ENCODE measurements around the gene CASK. TPM values are rescaled to one million over a fixed set of nuclear protein-coding genes. Genes with fewer than 3 reads are reported as not detected.

The CASK gene
- total and polyA plus RNA-seq, 2 of the 13 experiments (the other 11 are each of a cell fraction or from before 2014, with no cell fraction given): 14.5 to 16.0 TPM

DNA sequence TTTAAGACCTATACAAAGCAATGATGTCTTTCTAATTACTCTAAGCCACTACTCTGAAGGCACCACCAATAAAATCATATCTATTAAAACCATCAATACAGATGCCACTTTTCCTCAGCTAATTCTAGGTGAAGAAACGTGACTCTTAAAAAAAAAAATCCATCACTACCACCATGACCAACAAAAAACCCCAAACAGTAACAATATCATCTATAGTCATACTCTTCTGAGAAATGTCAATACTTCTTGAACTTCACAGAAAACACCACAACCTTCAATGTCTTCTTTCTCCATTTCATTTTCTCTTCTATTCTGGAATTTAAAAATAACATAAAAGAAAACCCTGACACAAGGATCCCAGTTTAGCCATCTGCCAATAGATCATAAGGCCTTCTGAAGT lies 35.7 kb downstream of the CASK start:
- POLR2A ChIA-PET: no interaction called here
- in situ Hi-C loops (cut with HindIII; ENCODE audit: extremely low pct_ligation_motif_present, low pct_unique_long_range_greater_than_20kb): no loop called here

More for the DNA sequence above, 35.7 kb downstream of the CASK start:
- Histone ChIP-seq H3K36me3 (replicated peaks in 1 of 2; ENCODE audit: control insufficient read depth in 1 of 2, insufficient read depth in 2 of 2, low read length in 2 of 2) (no peaks in the 10 kb centered on the region), H3K27ac (ENCODE audit: extremely low read length, insufficient read depth, low read length) (no peak overlapping the region), H3K79me2 (ENCODE audit: insufficient read depth, low read length) (peaks cover 5% of the 10 kb centered on the region), H3K9ac (ENCODE audit: insufficient read depth, low read depth, low read length) (no peak overlapping the region), H2AFZ (ENCODE audit: low read length) (no peak overlapping the region), H4K20me1 (ENCODE audit: insufficient read depth, low read length) (no peaks in the 10 kb centered on the region), H3K4me2 (ENCODE audit: low read depth, low read length) (no peak overlapping the region), H3K4me3 (replicated peaks in 1 of 3; ENCODE audit: insufficient read depth in 1 of 3, low read depth in 2 of 3, low read length in 3 of 3) (no peak overlapping the region), H3K4me1 (ENCODE audit: insufficient read depth, low read length) (peaks cover 16% of the 10 kb centered on the region; the same call in 1 of the 2 replicates), H3K9me3 (ENCODE audit: low read length) (no peaks in the 10 kb centered on the region), H3K27me3 (ENCODE audit: control insufficient read depth in 1 of 2, insufficient read depth in 2 of 2, low read length in 2 of 2) (no peaks in the 10 kb centered on the region)
- BruUV-seq (replicated peaks): no TSS peak
- CTCF ChIA-PET (ENCODE audit: low intra/inter-chr PET ratio, low total read pairs): no interaction called here
- ATAC-seq (no peak), FAIRE-seq (no peak), DNase-seq (ENCODE audit: low spot score) (no peak)
- no peak for TF ChIP-seq RARG (CRISPR knock-in tag; IDR thresholded peaks at IDR 0.05; ENCODE audit: low read depth)
- no peak for TF ChIP-seq ZNF160 (CRISPR knock-in tag; IDR thresholded peaks at IDR 0.05)
- TF ChIP-seq, protein P1, sequence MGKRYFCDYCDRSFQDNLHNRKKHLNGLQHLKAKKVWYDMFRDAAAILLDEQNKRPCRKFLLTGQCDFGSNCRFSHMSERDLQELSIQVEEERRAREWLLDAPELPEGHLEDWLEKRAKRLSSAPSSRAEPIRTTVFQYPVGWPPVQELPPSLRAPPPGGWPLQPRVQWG (CRISPR knock-in tag; IDR thresholded peaks at IDR 0.05; ENCODE audit: borderline replicate concordance, low read depth): no peak
- TF ChIP-seq, protein P2, sequence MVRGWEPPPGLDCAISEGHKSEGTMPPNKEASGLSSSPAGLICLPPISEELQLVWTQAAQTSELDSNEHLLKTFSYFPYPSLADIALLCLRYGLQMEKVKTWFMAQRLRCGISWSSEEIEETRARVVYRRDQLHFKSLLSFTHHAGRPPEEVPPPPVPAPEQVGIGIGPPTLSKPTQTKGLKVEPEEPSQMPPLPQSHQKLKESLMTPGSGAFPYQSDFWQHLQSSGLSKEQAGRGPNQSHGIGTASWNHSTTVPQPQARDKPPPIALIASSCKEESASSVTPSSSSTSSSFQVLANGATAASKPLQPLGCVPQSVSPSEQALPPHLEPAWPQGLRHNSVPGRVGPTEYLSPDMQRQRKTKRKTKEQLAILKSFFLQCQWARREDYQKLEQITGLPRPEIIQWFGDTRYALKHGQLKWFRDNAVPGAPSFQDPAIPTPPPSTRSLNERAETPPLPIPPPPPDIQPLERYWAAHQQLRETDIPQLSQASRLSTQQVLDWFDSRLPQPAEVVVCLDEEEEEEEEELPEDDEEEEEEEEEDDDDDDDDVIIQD (CRISPR knock-in tag; IDR thresholded peaks at IDR 0.05; ENCODE audit: low read depth): no peak
- TF ChIP-seq YEATS4 (CRISPR knock-in tag; IDR thresholded peaks at IDR 0.05; ENCODE audit: borderline replicate concordance): no peak
- no peak for TF ChIP-seq SAP130 (CRISPR knock-in tag; IDR thresholded peaks at IDR 0.05; ENCODE audit: low read depth)
- TF ChIP-seq KLF15 (CRISPR knock-in tag; IDR thresholded peaks at IDR 0.05; ENCODE audit: borderline replicate concordance): no peak
- TF ChIP-seq ZNF850 (CRISPR knock-in tag; conservative IDR thresholded peaks at IDR 0.05): no peak
- TF ChIP-seq, protein P3, sequence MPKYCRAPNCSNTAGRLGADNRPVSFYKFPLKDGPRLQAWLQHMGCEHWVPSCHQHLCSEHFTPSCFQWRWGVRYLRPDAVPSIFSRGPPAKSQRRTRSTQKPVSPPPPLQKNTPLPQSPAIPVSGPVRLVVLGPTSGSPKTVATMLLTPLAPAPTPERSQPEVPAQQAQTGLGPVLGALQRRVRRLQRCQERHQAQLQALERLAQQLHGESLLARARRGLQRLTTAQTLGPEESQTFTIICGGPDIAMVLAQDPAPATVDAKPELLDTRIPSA (CRISPR knock-in tag; IDR thresholded peaks at IDR 0.05; ENCODE audit: borderline replicate concordance): no peak
- TF ChIP-seq, protein P4, sequence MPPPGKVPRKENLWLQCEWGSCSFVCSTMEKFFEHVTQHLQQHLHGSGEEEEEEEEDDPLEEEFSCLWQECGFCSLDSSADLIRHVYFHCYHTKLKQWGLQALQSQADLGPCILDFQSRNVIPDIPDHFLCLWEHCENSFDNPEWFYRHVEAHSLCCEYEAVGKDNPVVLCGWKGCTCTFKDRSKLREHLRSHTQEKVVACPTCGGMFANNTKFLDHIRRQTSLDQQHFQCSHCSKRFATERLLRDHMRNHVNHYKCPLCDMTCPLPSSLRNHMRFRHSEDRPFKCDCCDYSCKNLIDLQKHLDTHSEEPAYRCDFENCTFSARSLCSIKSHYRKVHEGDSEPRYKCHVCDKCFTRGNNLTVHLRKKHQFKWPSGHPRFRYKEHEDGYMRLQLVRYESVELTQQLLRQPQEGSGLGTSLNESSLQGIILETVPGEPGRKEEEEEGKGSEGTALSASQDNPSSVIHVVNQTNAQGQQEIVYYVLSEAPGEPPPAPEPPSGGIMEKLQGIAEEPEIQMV (CRISPR knock-in tag; IDR thresholded peaks at IDR 0.05; ENCODE audit: low read depth): no peak
- no peak for TF ChIP-seq RBAK (CRISPR knock-in tag; IDR thresholded peaks at IDR 0.05)
- TF ChIP-seq NR2F1 (CRISPR knock-in tag; IDR thresholded peaks at IDR 0.05): no peak
- no peak for TF ChIP-seq U2AF2 (IDR thresholded peaks at IDR 0.05; ENCODE audit: low read depth, low read length)
- TF ChIP-seq, protein P5, sequence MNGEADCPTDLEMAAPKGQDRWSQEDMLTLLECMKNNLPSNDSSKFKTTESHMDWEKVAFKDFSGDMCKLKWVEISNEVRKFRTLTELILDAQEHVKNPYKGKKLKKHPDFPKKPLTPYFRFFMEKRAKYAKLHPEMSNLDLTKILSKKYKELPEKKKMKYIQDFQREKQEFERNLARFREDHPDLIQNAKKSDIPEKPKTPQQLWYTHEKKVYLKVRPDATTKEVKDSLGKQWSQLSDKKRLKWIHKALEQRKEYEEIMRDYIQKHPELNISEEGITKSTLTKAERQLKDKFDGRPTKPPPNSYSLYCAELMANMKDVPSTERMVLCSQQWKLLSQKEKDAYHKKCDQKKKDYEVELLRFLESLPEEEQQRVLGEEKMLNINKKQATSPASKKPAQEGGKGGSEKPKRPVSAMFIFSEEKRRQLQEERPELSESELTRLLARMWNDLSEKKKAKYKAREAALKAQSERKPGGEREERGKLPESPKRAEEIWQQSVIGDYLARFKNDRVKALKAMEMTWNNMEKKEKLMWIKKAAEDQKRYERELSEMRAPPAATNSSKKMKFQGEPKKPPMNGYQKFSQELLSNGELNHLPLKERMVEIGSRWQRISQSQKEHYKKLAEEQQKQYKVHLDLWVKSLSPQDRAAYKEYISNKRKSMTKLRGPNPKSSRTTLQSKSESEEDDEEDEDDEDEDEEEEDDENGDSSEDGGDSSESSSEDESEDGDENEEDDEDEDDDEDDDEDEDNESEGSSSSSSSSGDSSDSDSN (CRISPR knock-in tag; IDR thresholded peaks at IDR 0.05): no peak
- TF ChIP-seq SMC3 (IDR thresholded peaks at IDR 0.05; ENCODE audit: low read length): no peak
- no peak for TF ChIP-seq ZNF34 (CRISPR knock-in tag; IDR thresholded peaks at IDR 0.05; ENCODE audit: borderline replicate concordance)
- intact Hi-C loops (cut with micrococcal nuclease; ENCODE audit: unreplicated experiment): no loop called here
- WGBS (ENCODE audit: low lambda C conversion rate): 89% methylated on average over 1 of the region's 1 CpG

Measured in HepG2 (cell line).